HepG2 (cell line): ENCODE measurements around the gene SHC1. TPM values are rescaled to one million over a fixed set of nuclear protein-coding genes. Genes with fewer than 3 reads are reported as not detected.

ENCODE experiments used
- ADNP ChIP-seq: sonication (generic); formaldehyde crosslinking; IDR thresholded peaks from 2 replicates; pipeline ENCODE4 v1.4.0; 2020; ENCODE audit warnings: missing genetic modification reagents
- ERF ChIP-seq: IDR thresholded peaks from 2 replicates; pipeline ENCODE4 v1.6.1; 2018; ENCODE audit warnings: missing biosample characterization, missing genetic modification reagents
- FOXC1 ChIP-seq: sonication (generic); formaldehyde crosslinking; IDR thresholded peaks from 2 replicates; pipeline ENCODE4 v1.8.0; 2022; ENCODE audit warnings: mild to moderate bottlenecking, missing genetic modification reagents, borderline replicate concordance
- HNF4G ChIP-seq, 2 experiments: sonication (generic) in 1 of 2; formaldehyde crosslinking in 1 of 2; IDR thresholded peaks; 2 replicates each; pipeline versions ENCODE4 v1.4.0 to v1.6.1; 2011 to 2020; ENCODE audit warnings: borderline replicate concordance in 2 of 2, low read depth in 2 of 2, mild to moderate bottlenecking in 2 of 2, low read length in 1 of 2, missing genetic modification reagents in 1 of 2, moderate library complexity in 1 of 2
- ISX ChIP-seq: sonication (generic); formaldehyde crosslinking; conservative IDR thresholded peaks from 2 replicates; pipeline ENCODE4 v1.5.0; 2020; ENCODE audit warnings: missing genetic modification reagents
- KDM1A ChIP-seq: IDR thresholded peaks from 2 replicates; pipeline ENCODE4 v1.6.1; 2016; ENCODE audit warnings: missing compliant biosample characterization
- MEF2D ChIP-seq: sonication (generic); formaldehyde crosslinking; IDR thresholded peaks from 2 replicates; pipeline ENCODE4 v1.5.1; 2020; ENCODE audit warnings: mild to moderate bottlenecking, missing genetic modification reagents
- MIER3 ChIP-seq: IDR thresholded peaks from 2 replicates; pipeline ENCODE4 v1.6.1; 2016; ENCODE audit warnings: missing compliant biosample characterization, borderline replicate concordance
- NBN ChIP-seq: fragments of 450-650 bp; conservative IDR thresholded peaks from 2 replicates; pipeline ENCODE4 v1.6.1; 2017
- NFIC ChIP-seq: IDR thresholded peaks from 2 replicates; pipeline ENCODE4 v1.6.1; 2012; ENCODE audit warnings: mild to moderate bottlenecking, low read length, inconsistent platforms
- SRSF9 ChIP-seq: fragments of 200-400 bp; formaldehyde crosslinking; IDR thresholded peaks from 2 replicates; pipeline ENCODE4 v1.6.1; 2018; ENCODE audit warnings: borderline replicate concordance, mild to moderate bottlenecking, low read depth, low read length; ENCODE audit not compliant: insufficient read depth, poor library complexity, severe bottlenecking
- YEATS4 ChIP-seq: sonication (generic); formaldehyde crosslinking; IDR thresholded peaks from 2 replicates; pipeline ENCODE4 v1.4.0; 2020; ENCODE audit warnings: missing genetic modification reagents, borderline replicate concordance
- ZFAT ChIP-seq: sonication (generic); formaldehyde crosslinking; conservative IDR thresholded peaks from 2 replicates; pipeline ENCODE4 v1.8.1; 2023; ENCODE audit warnings: missing genetic modification reagents, inconsistent platforms
- ZNF256 ChIP-seq: sonication (generic); formaldehyde crosslinking; conservative IDR thresholded peaks from 2 replicates; pipeline ENCODE4 v1.4.0; 2020; ENCODE audit warnings: missing genetic modification reagents
- ZNF263 ChIP-seq: sonication (generic); formaldehyde crosslinking; IDR thresholded peaks from 2 replicates; pipeline ENCODE4 v1.4.0; 2020; ENCODE audit warnings: missing genetic modification reagents
- ZNF331 ChIP-seq: sonication (generic); formaldehyde crosslinking; IDR thresholded peaks from 2 replicates; pipeline ENCODE4 v1.4.0; 2020; ENCODE audit warnings: missing genetic modification reagents
- ZNF431 ChIP-seq: sonication (generic); formaldehyde crosslinking; IDR thresholded peaks from 2 replicates; pipeline ENCODE4 v1.9.0; 2022; ENCODE audit warnings: missing genetic modification reagents, low read depth, mild to moderate bottlenecking, borderline replicate concordance
- polyA plus RNA-seq, 8 experiments: library from polyadenylated mRNA; depleted of rRNA in 3 of 8; stranded (reverse) in 7 of 8; unstranded in 1 of 8; fragments of >200 nt; fragmentation: Illumina TruSeq in 4 of 8; extraction: Trizol in 4 of 8; gene quantifications; 2 replicates each; pipeline versions ENCODE4 v1.2.1 to v1.2.3, GENCODE V29; 2011 to 2016; ENCODE audit warnings: low read depth in 4 of 8, missing spikeins in 1 of 8, mixed read lengths in 1 of 8; ENCODE audit not compliant: insufficient read depth in 1 of 8
- total RNA-seq, 5 experiments: library from RNA; depleted of rRNA; stranded (reverse); fragments of >200 nt; fragmentation: Illumina TruSeq; extraction: Trizol; gene quantifications; 2 replicates each; pipeline ENCODE4 v1.2.3, GENCODE V29; 2016; ENCODE audit warnings: low read depth in 1 of 5
- TF ChIP-seq, protein P1 (sequence below): sonication (generic); formaldehyde crosslinking; IDR thresholded peaks from 2 replicates; pipeline ENCODE4 v1.4.0; 2020; ENCODE audit warnings: missing genetic modification reagents
- TF ChIP-seq, protein P2 (sequence below): sonication (generic); formaldehyde crosslinking; IDR thresholded peaks from 2 replicates; pipeline ENCODE4 v1.5.1; 2020; ENCODE audit warnings: mild to moderate bottlenecking, missing genetic modification reagents, borderline replicate concordance
- TF ChIP-seq, protein P3 (sequence below): IDR thresholded peaks from 2 replicates; pipeline ENCODE4 v1.6.1; 2016; ENCODE audit warnings: missing genetic modification reagents, missing compliant biosample characterization

Gene SHC1
- total and polyA plus RNA-seq, 2 of the 13 experiments (the other 11 are each of a cell fraction or from before 2014, with no cell fraction given) = 52.0 to 137 TPM

DNA sequence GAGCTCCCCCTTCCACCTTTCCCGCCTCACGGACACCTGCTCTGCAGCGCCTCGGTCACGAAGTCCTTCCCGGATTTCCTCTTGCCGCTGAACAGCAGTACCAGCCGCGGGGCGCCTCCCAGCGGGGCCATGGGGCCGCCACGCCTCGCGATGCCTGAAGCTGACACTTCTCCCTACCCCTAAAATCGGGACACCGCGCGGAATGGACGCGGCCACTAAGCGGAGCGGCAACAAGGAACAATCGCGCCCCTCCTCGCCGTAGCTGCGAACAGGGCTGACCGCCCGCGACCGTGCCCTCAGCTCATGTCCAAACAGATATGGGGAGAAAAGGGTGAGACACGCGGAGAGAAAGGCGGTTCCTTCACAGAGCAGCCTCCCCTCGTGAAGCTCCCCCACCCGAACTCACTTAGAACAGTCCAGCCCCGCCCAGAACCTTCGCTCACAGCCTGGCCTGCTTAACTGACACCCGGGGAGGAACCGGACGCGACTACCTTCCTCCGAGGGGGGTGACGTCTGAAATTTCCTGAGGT is 33.9 kb downstream of the SHC1 start, which contains the start of gene PMVK (continued):
- TF ChIP-seq, protein P1, sequence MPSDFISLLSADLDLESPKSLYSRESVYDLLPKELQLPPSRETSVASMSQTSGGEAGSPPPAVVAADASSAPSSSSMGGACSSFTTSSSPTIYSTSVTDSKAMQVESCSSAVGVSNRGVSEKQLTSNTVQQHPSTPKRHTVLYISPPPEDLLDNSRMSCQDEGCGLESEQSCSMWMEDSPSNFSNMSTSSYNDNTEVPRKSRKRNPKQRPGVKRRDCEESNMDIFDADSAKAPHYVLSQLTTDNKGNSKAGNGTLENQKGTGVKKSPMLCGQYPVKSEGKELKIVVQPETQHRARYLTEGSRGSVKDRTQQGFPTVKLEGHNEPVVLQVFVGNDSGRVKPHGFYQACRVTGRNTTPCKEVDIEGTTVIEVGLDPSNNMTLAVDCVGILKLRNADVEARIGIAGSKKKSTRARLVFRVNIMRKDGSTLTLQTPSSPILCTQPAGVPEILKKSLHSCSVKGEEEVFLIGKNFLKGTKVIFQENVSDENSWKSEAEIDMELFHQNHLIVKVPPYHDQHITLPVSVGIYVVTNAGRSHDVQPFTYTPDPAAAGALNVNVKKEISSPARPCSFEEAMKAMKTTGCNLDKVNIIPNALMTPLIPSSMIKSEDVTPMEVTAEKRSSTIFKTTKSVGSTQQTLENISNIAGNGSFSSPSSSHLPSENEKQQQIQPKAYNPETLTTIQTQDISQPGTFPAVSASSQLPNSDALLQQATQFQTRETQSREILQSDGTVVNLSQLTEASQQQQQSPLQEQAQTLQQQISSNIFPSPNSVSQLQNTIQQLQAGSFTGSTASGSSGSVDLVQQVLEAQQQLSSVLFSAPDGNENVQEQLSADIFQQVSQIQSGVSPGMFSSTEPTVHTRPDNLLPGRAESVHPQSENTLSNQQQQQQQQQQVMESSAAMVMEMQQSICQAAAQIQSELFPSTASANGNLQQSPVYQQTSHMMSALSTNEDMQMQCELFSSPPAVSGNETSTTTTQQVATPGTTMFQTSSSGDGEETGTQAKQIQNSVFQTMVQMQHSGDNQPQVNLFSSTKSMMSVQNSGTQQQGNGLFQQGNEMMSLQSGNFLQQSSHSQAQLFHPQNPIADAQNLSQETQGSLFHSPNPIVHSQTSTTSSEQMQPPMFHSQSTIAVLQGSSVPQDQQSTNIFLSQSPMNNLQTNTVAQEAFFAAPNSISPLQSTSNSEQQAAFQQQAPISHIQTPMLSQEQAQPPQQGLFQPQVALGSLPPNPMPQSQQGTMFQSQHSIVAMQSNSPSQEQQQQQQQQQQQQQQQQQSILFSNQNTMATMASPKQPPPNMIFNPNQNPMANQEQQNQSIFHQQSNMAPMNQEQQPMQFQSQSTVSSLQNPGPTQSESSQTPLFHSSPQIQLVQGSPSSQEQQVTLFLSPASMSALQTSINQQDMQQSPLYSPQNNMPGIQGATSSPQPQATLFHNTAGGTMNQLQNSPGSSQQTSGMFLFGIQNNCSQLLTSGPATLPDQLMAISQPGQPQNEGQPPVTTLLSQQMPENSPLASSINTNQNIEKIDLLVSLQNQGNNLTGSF (CRISPR knock-in tag) = peak; percentile 98
- TF ChIP-seq ISX (CRISPR knock-in tag) (0 out of 2 replicates have a peak, but pooled peaks have one; percentile 52), ADNP (CRISPR knock-in tag) (no peak), ZFAT (CRISPR knock-in tag) (no peak), MIER3 (CRISPR knock-in tag) (peak; percentile 61; the same call in 1 of the 2 replicates), YEATS4 (CRISPR knock-in tag) (peak; percentile 77), ZNF263 (peak; percentile 90), NFIC (no peak; the same call in 1 of the 2 replicates), HNF4G (IDR thresholded peaks at IDR 0.05; ENCODE audit: borderline replicate concordance, low read depth, low read length) (0 out of 2 replicates have a peak, but pooled peaks have one; percentile 32), HNF4G (CRISPR knock-in tag; IDR thresholded peaks at IDR 0.05; ENCODE audit: borderline replicate concordance, low read depth) (peak; percentile 44; the same call in 1 of the 2 replicates), ZNF256 (CRISPR knock-in tag) (peak; percentile 97), NBN (no peak), KDM1A (CRISPR knock-in tag) (0 out of 2 replicates have a peak, but pooled peaks have one; percentile 39), ZNF431 (CRISPR knock-in tag) (peak; percentile 96), MEF2D (CRISPR knock-in tag) (peak; percentile 97), SRSF9 (no peak), ZNF331 (peak; percentile 95), FOXC1 (peak; percentile 99), ERF (CRISPR knock-in tag) (peak; percentile 100)
- TF ChIP-seq, protein P2, sequence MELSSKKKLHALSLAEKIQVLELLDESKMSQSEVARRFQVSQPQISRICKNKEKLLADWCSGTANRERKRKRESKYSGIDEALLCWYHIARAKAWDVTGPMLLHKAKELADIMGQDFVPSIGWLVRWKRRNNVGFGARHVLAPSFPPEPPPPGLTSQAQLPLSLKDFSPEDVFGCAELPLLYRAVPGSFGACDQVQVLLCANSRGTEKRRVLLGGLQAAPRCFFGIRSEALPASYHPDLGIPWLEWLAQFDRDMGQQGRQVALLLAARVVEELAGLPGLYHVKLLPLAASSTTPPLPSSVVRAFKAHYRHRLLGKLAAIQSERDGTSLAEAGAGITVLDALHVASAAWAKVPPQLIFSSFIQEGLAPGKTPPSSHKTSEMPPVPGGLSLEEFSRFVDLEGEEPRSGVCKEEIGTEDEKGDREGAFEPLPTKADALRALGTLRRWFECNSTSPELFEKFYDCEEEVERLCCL (CRISPR knock-in tag) = peak; percentile 97; the same call in 1 of the 2 replicates
- TF ChIP-seq, protein P3, sequence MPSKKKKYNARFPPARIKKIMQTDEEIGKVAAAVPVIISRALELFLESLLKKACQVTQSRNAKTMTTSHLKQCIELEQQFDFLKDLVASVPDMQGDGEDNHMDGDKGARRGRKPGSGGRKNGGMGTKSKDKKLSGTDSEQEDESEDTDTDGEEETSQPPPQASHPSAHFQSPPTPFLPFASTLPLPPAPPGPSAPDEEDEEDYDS (CRISPR knock-in tag) = peak; percentile 77; the same call in 1 of the 2 replicates
